HG03097 (cell line): ENCODE measurements around the gene BLTP2.
"Not testable (repeated sequence)": the region's sequence is repeated elsewhere in the genome, so short reads cannot be mapped to it uniquely, and the experiment has no call there.

Experiments used
- ATAC-seq: cut with Tn5 transposase; IDR thresholded peaks from one replicate; pipeline ENCODE4 v1.9.1; 2021; ENCODE audit not compliant: unreplicated experiment, low FRiP score

The BLTP2 gene

DNA sequence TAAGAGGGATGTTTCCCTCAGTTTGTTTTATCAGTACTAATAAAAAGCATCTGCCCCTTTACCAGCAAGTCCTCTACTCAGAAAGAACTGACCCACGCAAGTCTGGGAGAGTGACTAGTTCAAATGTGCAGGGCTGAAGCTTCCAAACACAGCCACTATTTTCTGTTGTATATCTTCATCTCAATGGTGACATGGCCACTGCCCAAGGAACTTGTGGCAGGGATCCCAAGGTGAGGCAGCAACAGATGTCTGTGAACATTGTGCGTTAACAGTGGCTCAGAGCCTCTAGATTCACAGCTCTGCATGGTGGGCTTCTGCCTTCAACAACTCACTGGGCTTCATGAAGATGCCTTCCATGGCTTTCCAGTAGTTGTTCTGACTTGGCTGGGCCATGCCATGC lies 3.7 kb upstream of the BLTP2 start:
- ATAC-seq, result no peak

DNA sequence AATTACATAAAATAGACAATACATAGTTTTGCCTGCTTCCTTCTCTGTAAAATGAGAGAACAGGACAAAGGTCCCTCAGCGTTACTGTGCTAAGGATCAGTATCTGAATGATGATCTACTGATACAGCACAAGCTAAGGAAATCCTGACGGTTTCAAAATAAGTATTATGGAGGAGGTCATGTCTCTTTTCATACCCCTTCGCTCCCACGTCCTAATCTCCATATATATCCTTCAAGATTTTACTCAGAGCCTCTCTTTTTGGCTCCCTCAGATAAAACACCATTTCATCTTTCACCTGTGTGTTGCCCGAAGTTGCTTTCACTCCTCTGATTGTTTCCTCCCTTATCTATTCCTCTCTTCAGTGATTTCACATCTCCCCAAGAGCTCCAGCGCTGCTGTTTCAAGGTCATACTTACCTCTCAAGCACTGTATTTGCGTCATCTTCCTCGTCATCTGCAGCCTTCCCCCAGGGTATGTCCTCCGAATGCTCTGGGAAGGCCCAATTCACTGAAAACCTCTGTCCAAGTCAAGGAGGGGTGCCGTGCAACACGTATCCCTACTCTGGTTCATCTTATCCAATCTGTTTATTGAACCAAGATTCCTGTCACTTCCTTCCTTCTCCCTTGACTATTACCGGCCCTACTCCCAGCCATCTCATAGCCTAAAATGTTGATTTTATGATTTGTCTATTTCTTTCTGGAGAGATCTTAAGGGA lies 1.2 kb upstream of the BLTP2 start:
- no peak for ATAC-seq

DNA sequence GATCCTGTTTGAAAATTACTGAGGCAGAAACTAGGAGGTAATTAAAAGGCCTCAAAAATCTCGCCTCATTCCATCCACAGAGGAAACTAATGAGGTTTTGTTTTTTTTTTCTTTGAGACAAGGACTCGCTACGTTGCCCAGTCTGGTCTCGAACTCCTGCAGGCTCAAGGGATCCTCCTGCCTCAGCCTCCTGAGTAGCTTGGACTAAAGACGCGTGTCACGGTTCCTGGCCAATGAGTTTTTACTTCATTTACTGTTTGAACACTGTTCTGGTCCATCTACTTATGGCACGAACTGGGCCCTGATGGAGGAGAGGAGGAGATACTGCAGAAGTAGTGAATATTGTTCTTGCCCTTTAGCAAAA lies 600 bp upstream of the BLTP2 start:
- ATAC-seq, result no peak

DNA sequence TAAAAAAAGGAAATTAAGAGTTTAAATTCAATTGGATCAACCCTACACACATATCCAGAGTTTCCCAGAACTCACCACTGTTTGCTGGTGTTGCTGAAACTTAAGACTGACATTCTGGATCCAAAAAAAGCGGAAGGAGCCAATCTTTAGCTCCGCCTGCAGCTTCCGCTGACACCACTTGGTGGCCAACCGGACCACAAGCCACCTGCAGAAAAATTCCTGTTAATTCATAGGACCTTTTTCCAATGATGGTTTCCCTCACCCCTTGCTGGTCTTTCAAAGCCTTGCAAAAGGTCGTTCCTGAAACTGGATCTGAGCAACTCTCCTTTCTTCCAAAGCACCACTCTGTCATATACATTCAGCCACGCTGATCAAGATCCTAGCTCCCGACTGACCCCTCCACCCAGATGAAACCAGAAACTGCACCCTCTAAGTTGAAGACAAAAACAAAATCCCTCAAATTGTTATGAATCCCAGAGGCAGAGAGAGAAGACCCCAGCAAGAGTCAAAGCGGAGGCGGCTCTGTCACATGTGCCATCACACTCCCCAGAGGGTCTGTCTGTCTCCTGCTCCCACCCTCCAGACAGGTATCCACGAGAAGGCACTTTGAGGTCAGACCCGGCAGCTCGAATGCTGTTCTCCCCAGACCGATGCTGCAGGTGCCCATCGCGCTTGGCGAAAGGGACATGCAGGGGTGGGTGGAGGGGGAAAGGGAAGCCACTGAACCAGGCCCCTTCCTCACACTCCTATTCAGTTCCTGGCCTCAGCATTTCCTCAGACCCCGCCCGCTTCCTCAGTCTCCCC lies 773 bp downstream of the BLTP2 start:
- ATAC-seq, result peak; percentile 7

DNA sequence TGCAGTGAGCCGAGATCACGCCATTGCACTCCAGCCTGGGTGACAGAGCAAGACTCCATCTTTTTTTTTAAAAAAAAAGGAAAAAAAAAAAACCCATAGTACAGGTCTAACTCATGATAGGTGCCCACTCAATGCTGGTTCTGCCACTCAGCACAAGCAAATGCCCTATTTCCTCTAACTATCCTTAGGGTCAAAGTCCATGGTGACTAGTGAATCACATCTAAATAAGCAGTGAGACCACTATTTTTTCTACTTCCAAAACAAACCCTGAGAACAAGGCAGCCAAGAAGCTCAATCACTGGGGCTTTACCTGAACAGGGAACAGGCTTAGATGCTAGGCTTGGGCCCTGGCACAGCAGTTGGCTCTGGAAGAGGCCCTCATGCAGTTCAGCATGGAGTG lies 3.4 kb downstream of the BLTP2 start:
- no peak for ATAC-seq

DNA sequence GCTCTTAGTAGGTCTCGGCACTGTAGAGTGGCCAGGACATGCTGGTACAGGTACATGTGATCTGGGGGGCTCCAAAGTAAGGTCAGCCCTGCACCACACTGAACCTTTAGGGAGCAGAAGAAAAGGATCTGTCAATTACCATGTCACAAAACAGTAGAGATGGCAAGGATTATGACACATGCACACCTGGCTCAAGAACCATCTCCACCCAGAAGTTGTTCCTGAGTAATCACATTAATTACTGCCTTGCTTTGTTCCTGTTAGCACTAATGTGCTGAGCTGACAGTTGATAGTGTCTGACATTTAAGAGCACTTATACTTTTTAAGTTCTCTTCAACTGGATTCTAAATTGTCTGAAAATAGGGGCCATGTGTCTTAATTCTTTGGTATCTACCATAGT lies 9.5 kb downstream of the BLTP2 start:
- ATAC-seq, result no peak

DNA sequence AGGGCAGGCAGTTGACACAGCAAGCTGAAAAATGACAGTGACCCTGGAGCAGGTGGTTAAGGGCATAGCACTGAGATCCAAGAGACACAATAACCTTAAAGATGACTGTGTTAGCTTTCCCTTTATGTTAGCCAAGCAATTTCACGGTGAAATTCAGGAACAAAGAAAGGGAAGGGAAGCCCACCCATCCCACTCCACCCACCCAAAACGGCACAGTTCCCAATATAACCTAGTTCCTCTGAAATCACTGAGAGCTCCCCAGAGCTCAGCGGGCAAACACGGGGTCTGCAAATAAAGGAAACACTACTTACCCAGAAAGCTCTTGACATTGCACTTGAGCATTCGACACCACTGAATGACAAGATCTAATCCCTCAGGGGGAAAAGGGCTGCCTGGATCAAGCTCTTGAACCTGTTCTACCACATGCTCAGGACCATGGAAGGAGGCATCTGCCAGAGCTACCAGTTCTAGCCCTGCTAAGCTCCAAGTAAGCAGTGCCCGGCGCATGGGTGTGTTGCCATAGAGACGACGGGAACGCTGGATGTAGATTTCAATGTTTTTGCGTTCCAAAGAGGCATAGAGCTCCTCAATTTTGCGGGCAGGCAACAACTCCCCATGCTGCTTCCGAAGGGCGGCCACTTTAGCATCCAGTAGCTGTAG lies 10.6 kb downstream of the BLTP2 start:
- no peak for ATAC-seq

DNA sequence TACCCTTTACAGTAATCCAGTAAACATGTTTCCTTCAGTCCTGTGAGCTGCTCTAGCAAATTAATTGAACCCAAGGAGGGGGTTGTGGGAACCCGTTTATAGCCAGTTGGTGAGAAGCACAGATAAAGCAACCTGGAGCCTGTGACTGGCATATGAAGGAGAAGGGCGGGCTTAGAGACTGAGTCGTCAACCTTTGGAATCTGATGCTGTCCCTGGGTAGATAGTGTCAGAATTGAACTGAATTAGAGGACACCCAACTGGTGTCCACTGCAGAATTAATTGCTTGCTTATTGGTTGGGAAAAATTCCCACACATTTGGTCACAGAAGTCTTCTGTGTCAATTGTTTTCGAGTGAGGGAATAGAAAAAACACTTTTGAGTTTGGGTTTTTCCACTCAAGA lies 18.1 kb downstream of the BLTP2 start:
- no peak for ATAC-seq

DNA sequence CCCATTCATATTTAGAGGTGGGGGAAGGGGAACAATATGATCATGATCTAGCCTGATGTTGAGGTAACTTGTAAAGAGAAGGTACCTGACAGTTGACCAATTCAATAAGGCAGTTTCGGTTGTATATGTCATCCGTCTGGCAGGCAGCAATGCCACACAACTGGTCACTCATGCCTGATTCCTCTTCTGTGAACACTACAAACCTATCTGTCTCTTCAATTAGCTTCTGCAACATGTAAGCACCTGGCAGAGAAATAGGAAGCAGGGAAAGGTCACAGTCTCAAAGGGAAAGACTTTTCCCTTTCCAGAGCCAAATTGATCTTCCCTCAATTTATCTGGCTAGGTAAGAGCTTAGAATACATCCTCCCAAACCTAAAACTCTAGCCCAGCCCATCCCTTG lies 20.8 kb downstream of the BLTP2 start:
- ATAC-seq, result no peak

DNA sequence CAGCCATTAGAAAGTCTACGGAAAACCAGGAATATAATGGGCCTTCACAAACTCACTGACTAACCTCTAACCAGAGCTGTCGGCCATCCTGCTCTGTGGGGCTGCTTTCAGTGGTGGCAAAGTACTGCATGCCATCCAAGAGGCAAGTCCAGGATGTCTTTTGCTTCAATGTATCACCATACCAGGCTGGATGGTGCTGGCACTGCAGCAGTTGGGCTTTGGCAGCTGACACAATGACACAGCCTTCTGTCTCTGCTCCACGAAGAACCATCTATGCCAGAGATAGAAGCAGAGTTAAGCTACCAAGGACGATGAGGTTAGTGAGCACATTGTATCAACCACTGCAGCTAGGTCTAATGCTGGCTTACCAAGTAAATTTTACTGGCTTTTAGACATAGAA lies 21.3 kb downstream of the BLTP2 start:
- no peak for ATAC-seq

DNA sequence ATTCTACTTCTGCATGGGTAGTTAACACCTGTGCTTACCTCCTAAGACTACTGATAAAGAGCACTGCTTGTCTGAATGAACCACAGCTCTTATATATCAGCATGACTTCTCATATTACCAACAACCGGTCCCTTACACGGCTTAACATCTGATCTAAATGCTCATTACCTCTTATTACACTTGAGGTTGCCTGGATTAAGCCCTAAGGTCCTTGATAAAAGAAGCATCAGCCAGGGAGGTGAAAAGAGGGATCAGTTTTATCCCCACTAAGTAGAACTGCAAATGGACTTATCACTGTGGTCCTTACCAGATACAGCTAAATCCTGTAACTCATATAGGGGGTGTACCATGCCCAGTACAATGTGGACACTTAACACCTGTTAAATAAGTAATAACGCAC lies 22.8 kb downstream of the BLTP2 start:
- no peak for ATAC-seq

DNA sequence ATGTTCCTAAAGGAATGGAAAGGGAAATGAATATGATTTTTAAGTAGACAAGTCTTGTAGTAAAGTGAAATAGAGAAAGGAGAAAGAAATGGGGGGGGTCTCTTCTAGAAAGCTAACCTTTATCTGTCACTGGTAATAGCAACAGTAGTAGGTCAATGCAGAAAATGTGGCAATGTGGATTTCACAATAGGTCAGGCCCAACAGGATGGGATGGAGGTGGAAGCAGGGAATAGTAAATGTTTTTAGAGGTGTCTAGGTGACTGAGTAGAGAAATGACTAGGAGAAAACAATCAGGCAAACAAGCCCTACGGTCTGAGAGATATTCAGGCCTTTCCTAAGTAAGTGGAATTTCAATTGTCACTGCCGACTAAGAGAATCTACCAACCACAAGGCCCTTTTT lies 24.9 kb downstream of the BLTP2 start:
- no peak for ATAC-seq

DNA sequence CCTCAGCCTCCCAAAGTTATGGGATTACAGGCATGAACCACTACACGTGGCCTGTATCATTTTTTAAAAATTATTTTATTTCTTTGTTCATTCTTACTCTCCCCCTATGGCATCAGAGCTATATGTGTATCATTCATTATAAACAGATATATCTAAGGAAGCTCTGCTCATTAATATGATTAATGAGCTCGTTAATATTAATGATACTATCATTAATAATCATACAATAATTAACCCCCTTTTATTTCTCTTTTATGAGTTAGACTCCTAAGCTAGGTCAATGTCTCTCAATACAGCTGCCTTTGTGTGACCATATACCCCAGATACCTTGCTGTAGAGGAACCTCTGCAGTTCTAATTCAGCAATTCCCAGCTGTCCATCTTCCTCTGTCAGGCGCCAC lies 26.5 kb downstream of the BLTP2 start:
- no peak for ATAC-seq

DNA sequence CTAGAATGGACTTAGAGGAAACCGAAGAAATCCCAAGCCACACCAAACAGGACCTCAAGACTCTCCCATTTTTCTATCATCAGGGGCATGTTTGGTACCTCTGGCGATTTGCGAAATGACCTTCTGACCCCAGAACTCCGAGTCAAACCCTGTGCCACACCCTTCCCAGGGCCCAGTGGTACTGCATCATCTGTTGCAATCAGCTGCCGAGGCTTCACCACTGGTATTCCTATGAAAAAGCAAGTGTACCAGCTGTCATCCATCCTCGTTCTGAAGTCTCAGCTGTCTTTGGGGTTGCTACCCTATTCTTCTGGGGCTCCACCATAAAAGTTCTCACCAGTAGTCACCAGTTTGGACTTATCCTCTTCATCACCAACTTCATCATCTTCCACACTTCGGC lies 28.7 kb downstream of the BLTP2 start:
- no peak for ATAC-seq

DNA sequence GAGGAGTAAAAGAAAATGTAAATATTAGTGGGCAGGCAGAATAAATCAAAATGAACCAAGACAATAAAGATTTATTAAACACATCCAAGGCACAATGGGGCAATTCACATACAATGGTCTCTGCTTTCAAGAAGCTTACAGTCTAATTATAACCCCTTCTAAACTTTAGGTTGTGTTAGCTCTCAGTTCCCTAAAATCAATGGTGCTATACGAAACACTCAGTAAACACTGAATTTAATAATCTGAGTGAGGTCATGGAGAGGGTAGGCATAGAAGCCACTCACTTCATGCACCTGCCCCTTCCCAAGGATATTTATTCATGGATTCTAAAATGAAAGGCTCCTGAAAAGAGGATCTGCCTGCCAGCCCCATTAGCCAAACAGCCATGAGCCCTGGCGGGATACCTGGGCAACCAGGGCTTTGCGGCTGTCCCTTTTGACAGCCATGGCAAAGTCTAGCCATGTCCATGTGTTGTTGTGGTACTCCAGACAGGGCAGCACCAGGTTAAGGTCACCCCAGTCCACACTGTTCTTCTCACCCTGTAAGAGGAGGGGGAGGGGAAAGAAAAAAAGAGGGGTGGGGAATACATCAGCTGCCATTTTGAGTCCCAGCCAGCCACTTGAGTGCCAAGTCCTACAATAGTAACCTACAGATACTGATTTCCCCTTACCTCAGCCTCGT lies 29.6 kb downstream of the BLTP2 start:
- ATAC-seq, result no peak

DNA sequence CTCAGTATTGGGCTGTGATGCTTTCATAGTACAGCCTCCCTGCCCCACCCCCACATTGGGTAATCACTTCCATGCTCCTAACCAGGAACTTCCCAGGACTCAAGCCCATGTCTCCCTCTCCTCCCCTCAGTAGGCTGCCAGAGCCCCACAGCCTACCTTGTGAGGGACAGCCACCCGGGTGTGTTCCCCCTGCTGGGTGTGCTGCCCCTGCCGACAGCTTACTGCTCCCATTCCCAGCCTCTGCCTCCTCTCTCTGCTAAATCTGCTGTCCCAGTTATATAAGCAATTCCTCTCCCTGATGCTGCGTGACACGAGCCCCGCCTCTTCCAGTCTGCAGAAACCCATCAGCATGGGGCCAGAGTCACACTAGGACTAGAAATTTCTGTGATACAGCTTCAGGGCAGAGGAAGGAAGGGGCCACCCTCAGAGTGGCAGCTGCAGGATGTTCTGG lies 31.0 kb downstream of the BLTP2 start, which contains the start of gene RSKR:
RSKR (minus strand) TSS at position 255 of the 451 bp plus-strand sequence; CDS start at position 231, 24 bp downstream.
- no peak for ATAC-seq

DNA sequence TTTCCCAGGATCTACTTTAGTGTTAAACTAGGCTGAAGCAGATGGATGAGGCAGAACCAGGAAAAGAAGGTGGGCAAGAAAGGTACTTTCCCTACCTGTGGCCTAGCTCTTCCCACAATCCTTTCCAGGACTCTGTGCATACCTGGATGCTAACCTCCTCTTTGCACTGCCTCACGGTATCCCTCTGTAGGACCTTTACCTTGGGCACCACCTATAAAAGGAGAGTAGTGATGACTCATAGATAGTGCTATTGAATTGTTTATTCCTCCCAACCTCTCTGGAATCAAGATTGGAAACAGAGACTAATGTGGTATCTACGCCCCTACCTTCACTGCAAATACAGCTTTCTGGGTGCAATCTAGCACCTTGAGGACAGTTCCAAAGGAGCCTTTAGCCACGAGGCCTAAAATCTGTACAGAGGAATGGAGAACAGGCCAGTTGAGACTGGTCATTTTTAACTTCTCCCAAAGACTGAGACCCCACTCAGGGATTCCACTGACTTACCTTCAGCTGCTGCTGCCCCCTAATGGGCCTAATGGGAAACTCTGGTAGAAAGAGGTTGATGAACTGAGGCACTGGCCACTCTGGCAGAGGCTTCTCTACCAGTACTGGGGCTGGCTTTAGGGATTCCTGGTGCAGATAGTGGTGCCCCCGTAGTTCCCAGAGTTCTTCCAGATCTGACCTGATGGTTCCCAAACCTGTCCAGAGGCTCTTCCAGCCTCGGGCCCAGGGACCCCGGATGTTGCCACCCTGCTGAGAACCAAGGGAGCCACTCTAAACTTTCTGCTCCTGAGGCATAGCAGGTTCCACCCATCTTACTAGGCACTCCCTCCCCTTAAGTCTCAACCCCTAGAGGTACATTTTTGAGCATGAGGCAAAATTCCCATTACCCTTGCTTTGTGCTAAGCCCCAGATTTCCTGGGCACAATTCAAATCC lies 31.8 kb downstream of the BLTP2 start:
- no peak for ATAC-seq

DNA sequence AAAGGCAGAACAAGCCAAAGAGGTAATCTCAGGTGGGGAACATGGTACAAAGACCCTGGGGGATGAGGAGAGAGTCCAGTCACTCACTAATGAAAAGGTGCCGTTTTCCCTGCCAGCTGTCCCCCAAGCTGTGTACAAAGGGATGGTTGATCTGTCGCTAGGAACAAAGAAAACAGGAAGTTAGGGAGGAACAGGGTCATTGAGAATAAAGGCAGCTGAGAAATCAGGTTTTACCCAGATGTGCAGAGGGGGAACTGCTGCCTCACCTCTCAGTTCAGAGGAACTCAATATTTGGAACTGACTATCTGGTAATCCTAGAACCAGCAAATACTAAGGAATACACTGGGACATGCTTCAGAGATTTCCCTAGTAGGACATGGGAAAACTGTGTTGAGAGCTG lies 32.4 kb downstream of the BLTP2 start:
- no peak for ATAC-seq

DNA sequence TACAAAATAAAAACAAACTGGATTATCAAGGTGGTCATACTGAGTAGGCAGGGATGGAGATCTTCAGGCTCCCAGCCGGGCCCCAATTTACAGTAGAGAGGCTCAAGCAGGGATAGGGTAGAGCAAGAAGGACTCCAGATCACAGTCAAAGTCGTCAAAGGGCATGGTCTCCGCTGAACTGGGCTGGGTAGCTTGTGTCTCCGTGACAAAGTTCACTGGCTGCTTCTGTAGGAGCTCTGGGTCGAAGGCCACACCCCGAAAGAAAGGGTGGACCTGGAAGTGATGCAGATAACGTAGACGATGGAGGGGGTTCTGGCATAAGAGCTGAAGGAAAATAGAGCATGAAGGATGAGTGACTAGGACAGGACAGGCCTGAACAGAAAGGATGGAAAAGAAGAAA lies 34.6 kb downstream of the BLTP2 start:
- no peak for ATAC-seq

DNA sequence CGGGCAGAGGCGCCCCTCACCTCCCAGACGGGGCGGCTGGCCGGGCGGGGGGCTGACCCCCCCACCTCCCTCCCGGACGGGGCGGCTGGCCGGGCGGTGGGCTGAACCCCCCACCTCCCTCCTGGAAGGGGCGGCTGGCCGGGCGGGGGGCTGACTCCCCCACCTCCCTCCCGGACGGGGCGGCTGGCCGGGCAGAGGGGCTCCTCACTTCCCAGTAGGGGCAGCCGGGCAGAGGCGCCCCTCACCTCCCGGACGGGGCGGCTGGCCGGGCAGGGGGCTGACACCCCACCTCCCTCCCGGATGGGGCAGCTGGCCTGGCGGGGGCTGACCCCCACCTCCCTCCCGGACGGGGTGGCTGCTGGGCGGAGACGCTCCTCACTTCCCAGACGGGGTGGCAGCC lies 40.9 kb downstream of the BLTP2 start:
- not testable (repeated sequence) for ATAC-seq
